Sigmoid colon (tissue), 4 donors: ENCODE data around the gene KIRREL3.

ENCODE experiments used
- EP300 ChIP-seq, 4 donors: sonication (generic); formaldehyde crosslinking; IDR thresholded peaks; one replicate each; pipeline ENCODE4 v1.6.1; 2017; ENCODE audit warnings: antibody characterized with exemption in 4 of 4
- POLR2A ChIP-seq, 2 donors: fragments of 450-650 bp; IDR thresholded peaks; one replicate each; pipeline ENCODE4 v1.6.1; 2016; ENCODE audit warnings: antibody characterized with exemption in 2 of 2, mild to moderate bottlenecking in 2 of 2, moderate library complexity in 2 of 2
- POLR2AphosphoS5 ChIP-seq, 4 donors: sonication (generic); formaldehyde crosslinking; IDR thresholded peaks; one replicate each; pipeline ENCODE4 v1.6.1; 2017; ENCODE audit warnings: antibody characterized with exemption in 4 of 4
- TF ChIP-seq, protein P1 (sequence below), 4 experiments: fragments of 450-650 bp in 3 of 4; fragments of 200-600 bp in 1 of 4; IDR thresholded peaks; one replicate each; pipeline ENCODE4 v1.5.1; 2016 to 2019; ENCODE audit warnings: antibody characterized with exemption in 4 of 4, mild to moderate bottlenecking in 3 of 4, moderate library complexity in 2 of 4

DNA sequence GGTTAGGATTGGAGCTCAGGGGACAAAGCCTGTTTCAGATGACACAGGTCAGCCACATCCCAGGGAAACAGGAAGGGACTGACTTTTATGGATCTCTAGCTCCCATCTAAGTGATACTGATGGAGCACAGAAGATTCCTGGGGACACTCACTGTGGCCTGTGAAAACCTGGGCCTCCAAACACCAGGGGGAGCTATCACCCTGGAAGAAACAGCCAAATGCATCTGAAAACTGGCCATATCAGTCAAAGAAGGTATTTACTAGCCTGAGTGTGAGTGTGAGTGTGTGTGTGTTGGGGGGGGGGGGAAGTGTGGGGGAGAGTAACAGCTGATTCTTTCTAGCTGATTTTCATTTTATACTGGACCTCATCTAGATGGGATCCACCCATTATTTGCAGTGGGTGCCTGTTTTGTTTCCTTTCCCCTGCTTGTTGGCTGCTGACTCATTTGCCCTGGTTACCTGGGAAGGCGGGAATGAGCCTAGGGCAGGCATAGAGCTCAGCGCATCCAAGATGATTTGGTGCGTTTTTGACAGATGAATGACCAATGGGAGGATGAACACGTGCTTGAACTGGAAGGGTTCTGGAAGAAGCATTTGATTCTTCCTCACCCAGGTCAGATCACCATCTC lies 284.0 kb downstream of the KIRREL3 start:
- TF ChIP-seq, protein P1, sequence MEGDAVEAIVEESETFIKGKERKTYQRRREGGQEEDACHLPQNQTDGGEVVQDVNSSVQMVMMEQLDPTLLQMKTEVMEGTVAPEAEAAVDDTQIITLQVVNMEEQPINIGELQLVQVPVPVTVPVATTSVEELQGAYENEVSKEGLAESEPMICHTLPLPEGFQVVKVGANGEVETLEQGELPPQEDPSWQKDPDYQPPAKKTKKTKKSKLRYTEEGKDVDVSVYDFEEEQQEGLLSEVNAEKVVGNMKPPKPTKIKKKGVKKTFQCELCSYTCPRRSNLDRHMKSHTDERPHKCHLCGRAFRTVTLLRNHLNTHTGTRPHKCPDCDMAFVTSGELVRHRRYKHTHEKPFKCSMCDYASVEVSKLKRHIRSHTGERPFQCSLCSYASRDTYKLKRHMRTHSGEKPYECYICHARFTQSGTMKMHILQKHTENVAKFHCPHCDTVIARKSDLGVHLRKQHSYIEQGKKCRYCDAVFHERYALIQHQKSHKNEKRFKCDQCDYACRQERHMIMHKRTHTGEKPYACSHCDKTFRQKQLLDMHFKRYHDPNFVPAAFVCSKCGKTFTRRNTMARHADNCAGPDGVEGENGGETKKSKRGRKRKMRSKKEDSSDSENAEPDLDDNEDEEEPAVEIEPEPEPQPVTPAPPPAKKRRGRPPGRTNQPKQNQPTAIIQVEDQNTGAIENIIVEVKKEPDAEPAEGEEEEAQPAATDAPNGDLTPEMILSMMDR (IDR thresholded peaks at IDR 0.05) = peak in 2 of 4 experiments; percentile 19 to 34
- TF ChIP-seq EP300 (IDR thresholded peaks at IDR 0.05) (no peak), POLR2AphosphoS5 (IDR thresholded peaks at IDR 0.05) (no peak), POLR2A (IDR thresholded peaks at IDR 0.05) (no peak)
